Mucosa of rectum (tissue), 2 donors: ENCODE measurements around the gene CASP9.
"Not testable (repeated sequence)": the region's sequence is repeated elsewhere in the genome, so short reads cannot be mapped to it uniquely, and the experiment has no call there.

Experiments used
- H3K27ac ChIP-seq, 2 donors: one replicate each; pipeline ENCODE4 v1.7.0; 2013; ENCODE audit warnings: inconsistent platforms in 2 of 2, low read depth in 2 of 2, low read length in 2 of 2
- H3K27me3 ChIP-seq, 2 donors: one replicate each; pipeline ENCODE4 v1.7.0; 2013; ENCODE audit warnings: low read length in 2 of 2; ENCODE audit not compliant: control insufficient read depth in 2 of 2, insufficient read depth in 2 of 2
- H3K36me3 ChIP-seq, 2 donors: one replicate each; pipeline ENCODE4 v1.7.0; 2013; ENCODE audit warnings: low read length in 2 of 2; ENCODE audit not compliant: control insufficient read depth in 2 of 2, insufficient read depth in 2 of 2
- H3K4me1 ChIP-seq, 2 donors: one replicate each; pipeline ENCODE4 v1.7.0; 2013; ENCODE audit warnings: low read length in 2 of 2, mild to moderate bottlenecking in 1 of 2; ENCODE audit not compliant: control insufficient read depth in 2 of 2, insufficient read depth in 2 of 2
- H3K4me3 ChIP-seq, 2 donors: one replicate each; pipeline ENCODE4 v1.7.0; 2013; ENCODE audit warnings: low read length in 2 of 2
- H3K9ac ChIP-seq, 2 donors: one replicate each; pipeline ENCODE4 v1.7.0; 2013; ENCODE audit warnings: low read length in 2 of 2, low read depth in 1 of 2, mild to moderate bottlenecking in 1 of 2
- H3K9me3 ChIP-seq, 2 donors: one replicate each; pipeline ENCODE4 v1.7.0; 2013; ENCODE audit warnings: low read length in 2 of 2; ENCODE audit not compliant: control insufficient read depth in 2 of 2
- donor health status: healthy.
- donor health status: Normal muscosa, but diverticular disease.

CASP9 gene

GRCh38 chr1:15515022-15515663 is 8.9 kb downstream of the CASP9 start:
- Histone ChIP-seq H3K4me1 (peaks cover 0 to 3% of the 10 kb centered on the region in 2 donors), H3K27me3 (no peaks in the 10 kb centered on the region), H3K36me3 (peaks cover 3 to 19% of the 10 kb centered on the region in 2 donors), H3K9ac (no peak overlapping the region), H3K4me3 (no peak overlapping the region), H3K9me3 (no peaks in the 10 kb centered on the region), H3K27ac (no peak overlapping the region)

DNA sequence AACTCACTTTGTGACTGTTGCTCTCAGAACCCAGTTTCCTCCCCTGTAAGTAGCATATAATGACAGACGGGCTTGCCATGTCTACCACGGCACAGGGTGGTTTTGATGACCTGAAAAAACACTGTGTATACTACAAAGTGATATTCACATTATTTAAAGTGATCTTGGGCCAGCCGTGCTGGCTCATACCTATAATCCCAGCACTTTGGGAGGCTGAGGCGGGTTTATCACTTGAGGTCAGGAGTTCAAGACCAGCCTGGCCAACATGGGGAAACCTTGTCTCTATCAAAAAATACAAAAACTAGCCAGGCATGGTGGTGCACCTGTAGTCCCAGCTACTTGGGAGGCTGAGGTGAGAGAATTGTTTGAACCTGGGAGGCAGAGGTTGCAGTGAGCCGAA is 9.5 kb downstream of the CASP9 start:
- peaks cover 3 to 19% of the 10 kb centered on the region in 2 donors for H3K36me3 ChIP-seq
- H3K27ac ChIP-seq, H3K9ac ChIP-seq, H3K4me3 ChIP-seq, H3K9me3 ChIP-seq, H3K27me3 ChIP-seq, H3K4me1 ChIP-seq: not testable (repeated sequence)

GRCh38 chr1:15513919-15514318 is 10.1 kb downstream of the CASP9 start:
- Histone ChIP-seq H3K27me3 (no peaks in the 10 kb centered on the region), H3K9ac (no peak overlapping the region), H3K4me3 (no peak overlapping the region), H3K27ac (no peak overlapping the region), H3K9me3 (no peaks in the 10 kb centered on the region), H3K4me1 (peaks cover 0 to 3% of the 10 kb centered on the region in 2 donors), H3K36me3 (peaks cover 3 to 19% of the 10 kb centered on the region in 2 donors)

DNA sequence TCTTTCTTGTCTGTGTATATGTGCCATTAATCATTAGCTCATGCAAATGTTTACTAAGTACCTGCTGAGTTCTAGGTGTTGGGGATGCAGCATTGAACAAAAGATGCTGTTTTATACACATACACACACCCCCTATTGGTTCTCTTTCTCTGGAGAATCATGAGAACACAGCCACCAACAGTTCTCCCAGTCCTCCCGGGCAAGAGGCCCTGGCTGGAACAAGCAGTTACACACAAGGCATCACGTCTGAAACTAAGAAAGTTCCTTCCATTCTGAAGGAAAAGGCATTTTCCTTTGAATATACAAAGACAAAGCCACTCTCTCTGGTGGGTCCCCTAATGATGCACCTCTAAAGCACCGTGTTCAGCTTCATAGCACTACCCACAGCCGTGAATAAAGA is 10.8 kb downstream of the CASP9 start:
- Histone ChIP-seq H3K27ac (no peak overlapping the region), H3K4me1 (peaks cover 0 to 3% of the 10 kb centered on the region in 2 donors), H3K4me3 (no peak overlapping the region), H3K9ac (no peak overlapping the region), H3K36me3 (peaks cover 3 to 18% of the 10 kb centered on the region in 2 donors), H3K9me3 (no peaks in the 10 kb centered on the region), H3K27me3 (no peaks in the 10 kb centered on the region)

- H3K9me3 ChIP-seq, result no peaks in the 10 kb centered on the region
- peaks cover 6 to 8% of the 10 kb centered on the region in 2 donors for H3K36me3 ChIP-seq
- H3K27me3 ChIP-seq, result no peaks in the 10 kb centered on the region
- no peak overlapping the region for H3K27ac ChIP-seq
- no peak overlapping the region for H3K4me3 ChIP-seq
- H3K4me1 ChIP-seq, result peaks cover 0 to 3% of the 10 kb centered on the region in 2 donors
- H3K9ac ChIP-seq, result no peak overlapping the region
These were observed 13.2 kb downstream of the CASP9 start for GRCh38 chr1:15510611-15511405.

- no peaks in the 10 kb centered on the region for H3K4me1 ChIP-seq
- peaks cover 6 to 12% of the 10 kb centered on the region in 2 donors for H3K36me3 ChIP-seq
- no peak overlapping the region for H3K4me3 ChIP-seq
- no peaks in the 10 kb centered on the region for H3K27me3 ChIP-seq
- no peak overlapping the region for H3K9ac ChIP-seq
- H3K9me3 ChIP-seq, result no peaks in the 10 kb centered on the region
- no peak overlapping the region for H3K27ac ChIP-seq
These were observed 14.4 kb downstream of the CASP9 start for GRCh38 chr1:15509586-15509985.

DNA sequence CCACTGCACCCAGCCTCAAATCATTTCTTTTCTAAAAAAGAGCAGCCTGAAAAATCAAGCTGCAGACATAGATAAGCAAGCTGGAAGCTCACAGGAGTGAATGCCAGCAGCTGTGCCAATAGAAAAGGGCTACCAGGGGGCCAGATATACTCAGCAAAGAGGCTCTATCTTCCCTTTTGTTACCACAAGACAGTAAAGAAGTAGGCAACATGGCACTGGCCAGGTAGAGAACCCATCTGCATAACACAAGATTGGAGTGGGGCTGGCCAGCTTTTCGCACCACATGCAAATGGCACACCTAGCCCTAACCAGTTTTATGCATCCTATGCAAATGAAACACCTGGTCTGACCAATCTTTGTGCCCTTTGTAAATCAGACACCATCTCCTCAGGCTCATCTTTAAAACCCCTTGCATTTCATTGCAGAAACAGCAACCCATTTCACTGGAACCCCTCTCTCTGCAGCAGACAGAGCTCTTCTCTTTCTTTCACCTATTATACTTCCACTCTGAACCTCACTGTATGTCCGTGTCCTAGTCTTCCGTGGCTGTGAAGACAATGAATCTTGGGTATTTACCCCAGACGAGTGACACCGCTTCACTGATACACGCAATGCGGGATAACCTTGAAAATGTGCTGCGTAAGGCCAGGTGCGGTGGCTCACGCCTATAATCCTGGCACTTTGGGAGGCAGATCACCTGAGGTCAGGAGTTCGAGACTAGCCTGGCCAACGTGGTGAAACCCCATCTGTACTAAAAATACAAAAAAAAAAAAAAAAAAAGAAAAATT is 15.1 kb downstream of the CASP9 start:
- Histone ChIP-seq H3K27me3 (no peaks in the 10 kb centered on the region), H3K9ac (no peak overlapping the region), H3K4me1 (no peaks in the 10 kb centered on the region), H3K36me3 (peaks cover 6 to 12% of the 10 kb centered on the region in 2 donors), H3K4me3 (no peak overlapping the region), H3K27ac (no peak overlapping the region), H3K9me3 (no peaks in the 10 kb centered on the region)

GRCh38 chr1:15507278-15507677 is 16.7 kb downstream of the CASP9 start:
- no peaks in the 10 kb centered on the region for H3K4me1 ChIP-seq

GRCh38 chr1:15506831-15507230 is 17.2 kb downstream of the CASP9 start:
- Histone ChIP-seq H3K36me3 (peaks cover 9 to 14% of the 10 kb centered on the region in 2 donors), H3K9ac (no peak overlapping the region), H3K9me3 (no peaks in the 10 kb centered on the region), H3K4me1 (no peaks in the 10 kb centered on the region), H3K27me3 (no peaks in the 10 kb centered on the region), H3K27ac (no peak overlapping the region), H3K4me3 (no peak overlapping the region)

More at GRCh38 chr1:15507278-15507677, 16.7 kb downstream of the CASP9 start:
- Histone ChIP-seq H3K9ac (no peak overlapping the region), H3K4me3 (no peak overlapping the region), H3K27me3 (no peaks in the 10 kb centered on the region), H3K9me3 (no peaks in the 10 kb centered on the region), H3K36me3 (peaks cover 9 to 18% of the 10 kb centered on the region in 2 donors), H3K27ac (no peak overlapping the region)

DNA sequence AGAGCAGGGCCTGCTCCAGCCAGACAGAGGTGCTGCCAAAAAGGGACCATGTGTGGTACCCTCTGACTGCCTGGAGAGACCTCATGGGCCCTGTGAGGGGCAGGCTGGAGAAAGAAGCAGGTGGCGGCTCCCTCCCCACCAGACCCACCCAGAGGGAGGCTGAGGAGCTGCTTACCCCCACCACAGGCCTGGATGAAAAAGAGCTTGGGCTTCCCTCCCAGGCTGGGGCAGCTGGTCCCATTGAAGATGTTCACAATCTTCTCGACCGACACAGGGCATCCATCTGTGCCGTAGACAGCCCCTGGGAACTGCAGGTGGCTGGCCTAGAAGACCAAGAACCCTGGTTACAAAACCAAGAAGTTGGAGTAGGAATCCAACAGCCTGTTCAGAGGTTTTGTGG is 19.6 kb downstream of the CASP9 start:
- peaks cover 7 to 14% of the 10 kb centered on the region in 2 donors for H3K36me3 ChIP-seq
- H3K9ac ChIP-seq, result no peak overlapping the region
- H3K4me3 ChIP-seq, result no peak overlapping the region
- H3K4me1 ChIP-seq, result no peaks in the 10 kb centered on the region
- H3K9me3 ChIP-seq, result no peaks in the 10 kb centered on the region
- no peak overlapping the region for H3K27ac ChIP-seq
- no peaks in the 10 kb centered on the region for H3K27me3 ChIP-seq
